K562 (cell line): ENCODE data around the gene RAI1. TPM values are rescaled to one million over a fixed set of nuclear protein-coding genes. Genes with fewer than 3 reads are reported as not detected.

Source experiments
- ARID4B ChIP-seq: sonication (generic); formaldehyde crosslinking; IDR thresholded peaks from 2 replicates; pipeline ENCODE4 v1.8.0; 2022; ENCODE audit warnings: mild to moderate bottlenecking, missing genetic modification reagents
- ATF4 ChIP-seq: fragments of 450-650 bp; formaldehyde crosslinking; IDR thresholded peaks from 2 replicates; pipeline ENCODE4 v1.4.0; 2022; ENCODE audit warnings: mild to moderate bottlenecking, moderate library complexity
- ATF7 ChIP-seq: fragments of 450-650 bp; IDR thresholded peaks from 2 replicates; pipeline ENCODE4 v1.7.1; 2014; ENCODE audit warnings: mild to moderate bottlenecking, moderate library complexity
- BRF2 ChIP-seq: IDR thresholded peaks from 3 replicates; pipeline ENCODE4 v1.6.1; 2011; ENCODE audit warnings: borderline replicate concordance, mild to moderate bottlenecking; ENCODE audit not compliant: insufficient read length, insufficient read depth
- CBX8 ChIP-seq: fragments of 200-600 bp; sonication (generic); IDR thresholded peaks from 2 replicates; pipeline ENCODE4 v1.6.1; 2012; ENCODE audit warnings: borderline replicate concordance, mixed run types, low read depth, mild to moderate bottlenecking, moderate library complexity, mixed read lengths, low read length, control low read depth, inconsistent platforms; ENCODE audit not compliant: poor library complexity, severe bottlenecking; ENCODE audit errors: extremely low read depth
- FOXP4 ChIP-seq: sonication (generic); formaldehyde crosslinking; IDR thresholded peaks from 2 replicates; pipeline ENCODE4 v1.8.0; 2022; ENCODE audit warnings: mild to moderate bottlenecking, missing genetic modification reagents, borderline replicate concordance
- MAZ ChIP-seq, 2 experiments: fragments of 450-650 bp in 1 of 2; sonication (generic) in 1 of 2; formaldehyde crosslinking; IDR thresholded peaks in 1 of 2; conservative IDR thresholded peaks in 1 of 2; 2 replicates each; pipeline versions ENCODE4 v1.4.0 to v1.5.0; 2020; ENCODE audit warnings: mild to moderate bottlenecking in 1 of 2, missing genetic modification reagents in 1 of 2
- MED1 ChIP-seq: sonication (generic); formaldehyde crosslinking; IDR thresholded peaks from 2 replicates; pipeline ENCODE4 v1.8.1; 2023; ENCODE audit warnings: missing genetic modification reagents, borderline replicate concordance
- NONO ChIP-seq, 2 experiments: fragments of 200-400 bp in 1 of 2; fragments of 450-650 bp in 1 of 2; formaldehyde crosslinking in 1 of 2; IDR thresholded peaks; 2 replicates each; pipeline ENCODE4 v1.6.1; 2017; ENCODE audit warnings: low read depth in 2 of 2, mild to moderate bottlenecking in 2 of 2, moderate library complexity in 2 of 2, low read length in 1 of 2
- NR2F6 ChIP-seq: fragments of 450-650 bp; formaldehyde crosslinking; IDR thresholded peaks from 2 replicates; pipeline ENCODE4 v1.4.0; 2020; ENCODE audit warnings: mild to moderate bottlenecking
- TAL1 ChIP-seq: fragments of 450-650 bp; IDR thresholded peaks from 2 replicates; pipeline ENCODE4 v1.6.1; 2016; ENCODE audit warnings: mild to moderate bottlenecking
- ZBTB12 ChIP-seq: fragments of 250-450 bp; sonication (Bioruptor Pico); IDR thresholded peaks from 2 replicates; pipeline ENCODE4 v1.4.0; 2020
- ZNF146 ChIP-seq: IDR thresholded peaks from one replicate; pipeline ENCODE4 v1.6.1; 2018; ENCODE audit warnings: missing compliant biosample characterization; ENCODE audit not compliant: unreplicated experiment
- ZNF24 ChIP-seq: fragments of 450-650 bp; IDR thresholded peaks from 2 replicates; pipeline ENCODE4 v1.6.1; 2016
- polyA plus RNA-seq, 8 experiments: library from polyadenylated mRNA; depleted of rRNA in 4 of 8; stranded (reverse) in 5 of 8; unstranded in 3 of 8; fragments of >200 nt; fragmentation: Nextera tagmentation in 2 of 8; fragmentation: Illumina TruSeq in 1 of 8; extraction: Ambion mirVana in 2 of 8; extraction: Trizol in 1 of 8; gene quantifications; 2 replicates each; pipeline versions ENCODE4 v1.2.1 to v1.2.3, GENCODE V29; 2011 to 2014; ENCODE audit warnings: inconsistent platforms in 1 of 8, missing spikeins in 1 of 8
- total RNA-seq, 7 experiments: library from RNA; depleted of rRNA in 6 of 7; stranded (reverse); fragments of >200 nt in 6 of 7; fragmentation: Illumina TruSeq in 2 of 7; extraction: Trizol in 2 of 7; gene quantifications; 2 replicates each; pipeline versions ENCODE4 v1.2.1 to v1.2.3, GENCODE V29; 2011 to 2021; ENCODE audit warnings: low replicate concordance in 1 of 7

Gene RAI1
- total and polyA plus RNA-seq, 9 of the 15 experiments (the other 6 are each of a cell fraction or from before 2014, with no cell fraction given), result 0.68 to 19.9 (median 5.5) TPM

GRCh38 chr17:17839791-17840707, 158.8 kb downstream of the RAI1 start (continued):
- TF ChIP-seq NONO (IDR thresholded peaks at IDR 0.05; ENCODE audit: low read depth in 2 of 2, low read length in 1 of 2), result peak in 1 of 2 experiments; percentile 29; a peak in 2 of 4 replicates
- no peak for TF ChIP-seq BRF2
- peak; percentile 42; the same call in 1 of the 2 replicates for TF ChIP-seq ARID4B (CRISPR knock-in tag)
- TF ChIP-seq ATF7, result peak; percentile 70
- TF ChIP-seq ZNF146 (CRISPR knock-in tag), result no peak
- no peak for TF ChIP-seq TAL1
- no peak; the same call in 1 of the 2 replicates for TF ChIP-seq MED1
- peak; percentile 24; the same call in 1 of the 2 replicates for TF ChIP-seq ZNF24
- 0 out of 2 replicates have a peak, but pooled peaks have one; percentile 54 for TF ChIP-seq FOXP4
- TF ChIP-seq ATF4 (CRISPR knock-in tag), result peak; percentile 37; the same call in 1 of the 2 replicates
- TF ChIP-seq CBX8, result no peak
- peak; percentile 52; the same call in 1 of the 2 replicates for TF ChIP-seq ZBTB12
- no peak for TF ChIP-seq NR2F6 (CRISPR knock-in tag)
- peak; percentile 81 to 93; a peak in 3 of 4 replicates for TF ChIP-seq MAZ (CRISPR knock-in tag; conservative IDR thresholded peaks at IDR 0.05 in 1 of 2, IDR thresholded peaks at IDR 0.05 in 1 of 2)
